Neural progenitor cell (in vitro differentiated cells): ENCODE data around the gene CFAP68.

ENCODE experiments used
- EZH2phosphoT487 ChIP-seq: fragments of 200-600 bp; sonication (generic); IDR thresholded peaks from 2 replicates; pipeline ENCODE4 v1.6.1; 2017; ENCODE audit warnings: antibody characterized with exemption
- TF ChIP-seq, protein P1 (sequence below): fragments of 200-600 bp; sonication (generic); IDR thresholded peaks from 2 replicates; pipeline ENCODE4 v1.5.1; 2017; ENCODE audit warnings: antibody characterized with exemption, mild to moderate bottlenecking

DNA sequence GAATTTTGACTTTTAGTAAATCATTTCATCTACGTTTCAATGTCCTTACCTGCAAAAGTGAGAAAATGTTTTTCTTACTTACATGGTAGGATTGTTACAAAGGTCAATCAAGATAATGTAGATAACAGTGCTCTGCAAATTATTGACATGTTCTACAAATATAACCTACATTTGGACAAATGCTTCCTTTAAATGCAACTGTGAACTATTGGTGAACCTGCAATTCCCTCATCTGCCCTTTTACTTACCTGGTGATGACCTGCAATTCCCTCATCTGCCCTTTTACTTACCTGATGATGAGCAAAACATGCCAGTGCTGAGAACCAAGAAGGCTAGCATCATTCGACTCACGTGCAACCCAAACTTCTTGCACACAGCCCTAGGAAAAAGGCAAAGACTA lies 19.1 kb upstream of the CFAP68 start:
- TF ChIP-seq, protein P1, sequence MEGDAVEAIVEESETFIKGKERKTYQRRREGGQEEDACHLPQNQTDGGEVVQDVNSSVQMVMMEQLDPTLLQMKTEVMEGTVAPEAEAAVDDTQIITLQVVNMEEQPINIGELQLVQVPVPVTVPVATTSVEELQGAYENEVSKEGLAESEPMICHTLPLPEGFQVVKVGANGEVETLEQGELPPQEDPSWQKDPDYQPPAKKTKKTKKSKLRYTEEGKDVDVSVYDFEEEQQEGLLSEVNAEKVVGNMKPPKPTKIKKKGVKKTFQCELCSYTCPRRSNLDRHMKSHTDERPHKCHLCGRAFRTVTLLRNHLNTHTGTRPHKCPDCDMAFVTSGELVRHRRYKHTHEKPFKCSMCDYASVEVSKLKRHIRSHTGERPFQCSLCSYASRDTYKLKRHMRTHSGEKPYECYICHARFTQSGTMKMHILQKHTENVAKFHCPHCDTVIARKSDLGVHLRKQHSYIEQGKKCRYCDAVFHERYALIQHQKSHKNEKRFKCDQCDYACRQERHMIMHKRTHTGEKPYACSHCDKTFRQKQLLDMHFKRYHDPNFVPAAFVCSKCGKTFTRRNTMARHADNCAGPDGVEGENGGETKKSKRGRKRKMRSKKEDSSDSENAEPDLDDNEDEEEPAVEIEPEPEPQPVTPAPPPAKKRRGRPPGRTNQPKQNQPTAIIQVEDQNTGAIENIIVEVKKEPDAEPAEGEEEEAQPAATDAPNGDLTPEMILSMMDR, result no peak
- TF ChIP-seq EZH2phosphoT487, result no peak
